GM23338 (cell line): ENCODE data around the gene PBLD. TPM values are rescaled to one million over a fixed set of nuclear protein-coding genes. Genes with fewer than 3 reads are reported as not detected.
A peak's percentile ranks its signal among the peaks of the same experiment; 100 is the strongest.

Source experiments
- ATAC-seq: fragments of 200-7000 bp; cut with Tn5 transposase; 3 replicates; pipeline ENCODE4 v1.9.1; 2020
- DNase-seq: peaks from one replicate; pipeline ENCODE4 v3.0.0-alpha.2; 2015; ENCODE audit warnings: low spot score
- H2AFZ ChIP-seq: fragments of 200-600 bp; sonication (generic); 2 replicates; pipeline ENCODE4 v1.8.0; 2016; ENCODE audit warnings: antibody characterized with exemption, mild to moderate bottlenecking, moderate library complexity
- H3F3A ChIP-seq: fragments of 200-600 bp; sonication (generic); replicated peaks from 2 replicates; pipeline ENCODE4 v1.8.0; 2017; ENCODE audit warnings: antibody characterized with exemption, mixed run types, low read depth
- H3K27ac ChIP-seq: fragments of 200-600 bp; sonication (generic); 2 replicates; pipeline ENCODE4 v1.6.1; 2016; ENCODE audit warnings: low read depth
- H3K27me3 ChIP-seq: fragments of 200-600 bp; sonication (generic); 2 replicates; pipeline ENCODE4 v1.8.0; 2016; ENCODE audit warnings: mild to moderate bottlenecking, mixed run types, moderate library complexity; ENCODE audit not compliant: insufficient read depth
- H3K36me3 ChIP-seq: fragments of 200-600 bp; sonication (generic); 2 replicates; pipeline ENCODE4 v1.8.0; 2016; ENCODE audit warnings: mild to moderate bottlenecking; ENCODE audit not compliant: insufficient read depth
- H3K4me1 ChIP-seq: fragments of 200-600 bp; sonication (generic); 2 replicates; pipeline ENCODE4 v1.8.0; 2016; ENCODE audit warnings: mild to moderate bottlenecking, moderate library complexity; ENCODE audit not compliant: insufficient read depth
- H3K4me2 ChIP-seq: fragments of 200-600 bp; sonication (generic); 2 replicates; pipeline ENCODE4 v1.7.1; 2017; ENCODE audit warnings: mixed run types
- H3K4me3 ChIP-seq: fragments of 200-600 bp; sonication (generic); 2 replicates; pipeline ENCODE4 v1.6.1; 2016; ENCODE audit warnings: mixed run types
- H3K79me2 ChIP-seq: fragments of 200-600 bp; sonication (generic); replicated peaks from 2 replicates; pipeline ENCODE4 v1.8.0; 2017; ENCODE audit warnings: mild to moderate bottlenecking; ENCODE audit not compliant: insufficient read depth
- H3K9me2 ChIP-seq: fragments of 200-600 bp; sonication (generic); 2 replicates; pipeline ENCODE4 v1.8.0; 2017; ENCODE audit not compliant: insufficient read depth
- H4K20me1 ChIP-seq: fragments of 200-600 bp; sonication (generic); replicated peaks from 2 replicates; pipeline ENCODE4 v1.8.0; 2017; ENCODE audit warnings: mild to moderate bottlenecking; ENCODE audit not compliant: insufficient read depth
- H3K27ac Mint-ChIP-seq: 2 replicates; pipeline ENCODE4 v1.8.0; 2020; ENCODE audit warnings: inconsistent platforms, mild to moderate bottlenecking, moderate library complexity, mixed read lengths
- H3K27me3 Mint-ChIP-seq: 3 replicates; pipeline ENCODE4 v1.8.0; 2022; ENCODE audit warnings: low read depth, mild to moderate bottlenecking, moderate library complexity, mixed read lengths, inconsistent platforms; ENCODE audit not compliant: insufficient read depth, poor library complexity
- H3K36me3 Mint-ChIP-seq: 3 replicates; pipeline ENCODE4 v1.8.0; 2021; ENCODE audit warnings: low read depth, mild to moderate bottlenecking, inconsistent platforms, moderate library complexity, mixed read lengths
- H3K4me1 Mint-ChIP-seq: 3 replicates; pipeline ENCODE4 v1.8.0; 2020; ENCODE audit warnings: mild to moderate bottlenecking, inconsistent platforms, mixed read lengths
- H3K4me3 Mint-ChIP-seq: 3 replicates; pipeline ENCODE4 v1.8.0; 2021; ENCODE audit warnings: moderate library complexity, mild to moderate bottlenecking, inconsistent platforms, mixed read lengths
- H3K9me3 Mint-ChIP-seq: 3 replicates; pipeline ENCODE4 v1.8.0; 2020; ENCODE audit warnings: moderate library complexity, mild to moderate bottlenecking, inconsistent platforms, mixed read lengths
- CREB1 ChIP-seq: fragments of 250-450 bp; sonication (Bioruptor Pico); IDR thresholded peaks from 2 replicates; pipeline ENCODE4 v1.5.0; 2020; ENCODE audit warnings: low read depth, mild to moderate bottlenecking, moderate library complexity
- EZH2 ChIP-seq: fragments of 200-600 bp; sonication (generic); IDR thresholded peaks from one replicate; pipeline ENCODE4 v1.8.0; 2017; ENCODE audit warnings: antibody characterized with exemption, mild to moderate bottlenecking, low read depth; ENCODE audit not compliant: unreplicated experiment
- EZH2phosphoT487 ChIP-seq: fragments of 200-600 bp; sonication (generic); IDR thresholded peaks from one replicate; pipeline ENCODE4 v1.8.1; 2018; ENCODE audit warnings: antibody characterized with exemption; ENCODE audit not compliant: unreplicated experiment
- JUNB ChIP-seq: IDR thresholded peaks from one replicate; pipeline ENCODE4 v1.6.1; 2016; ENCODE audit warnings: antibody characterized with exemption; ENCODE audit not compliant: unreplicated experiment
- NANOG ChIP-seq: IDR thresholded peaks from 2 replicates; pipeline ENCODE4 v1.6.1; 2016; ENCODE audit warnings: antibody characterized with exemption, borderline replicate concordance
- POLR2AphosphoS5 ChIP-seq: IDR thresholded peaks from 2 replicates; pipeline ENCODE4 v1.6.1; 2016; ENCODE audit warnings: antibody characterized with exemption, low read depth
- STAT1 ChIP-seq: IDR thresholded peaks from one replicate; pipeline ENCODE4 v1.6.1; 2016; ENCODE audit warnings: antibody characterized with exemption; ENCODE audit not compliant: unreplicated experiment
- ZNF114 ChIP-seq: fragments of 250-450 bp; sonication (Bioruptor Pico); IDR thresholded peaks from 2 replicates; pipeline ENCODE4 v1.5.0; 2020; ENCODE audit warnings: mild to moderate bottlenecking, moderate library complexity
- ZNF331 ChIP-seq: fragments of 250-450 bp; sonication (Bioruptor Pico); IDR thresholded peaks from 2 replicates; pipeline ENCODE4 v1.5.0; 2020; ENCODE audit warnings: low read depth, mild to moderate bottlenecking, moderate library complexity
- polyA plus RNA-seq: library from polyadenylated mRNA; unstranded; fragments of >200 nt; fragmentation: Nextera tagmentation; extraction: Ambion mirVana; gene quantifications from 2 replicates; pipeline ENCODE4 v1.2.1, GENCODE V29; 2016
- total RNA-seq: library from RNA; depleted of rRNA; stranded (reverse); fragments of >200 nt; shearing (Covaris generic); gene quantifications from 2 replicates; pipeline ENCODE4 v1.2.3, GENCODE V29; 2014
- TF ChIP-seq, protein P1 (sequence below), 2 experiments: fragments of 200-600 bp in 1 of 2; sonication (generic) in 1 of 2; conservative IDR thresholded peaks; 2 replicates each; pipeline versions ENCODE4 v1.5.1 to v1.6.1; 2016 to 2017; ENCODE audit warnings: antibody characterized with exemption in 2 of 2, low read depth in 2 of 2, mild to moderate bottlenecking in 2 of 2, moderate library complexity in 1 of 2
- TF ChIP-seq, protein P2 (sequence below): IDR thresholded peaks from 2 replicates; pipeline ENCODE4 v1.6.1; 2016; ENCODE audit warnings: antibody characterized with exemption
- TF ChIP-seq, protein P3 (sequence below): fragments of 250-450 bp; sonication (Bioruptor Pico); IDR thresholded peaks from 2 replicates; pipeline ENCODE4 v1.5.0; 2020; ENCODE audit warnings: mild to moderate bottlenecking, moderate library complexity

Gene PBLD
- total and polyA plus RNA-seq, 2 experiments from 2014 or later, result 0.90 to 1.5 TPM

DNA sequence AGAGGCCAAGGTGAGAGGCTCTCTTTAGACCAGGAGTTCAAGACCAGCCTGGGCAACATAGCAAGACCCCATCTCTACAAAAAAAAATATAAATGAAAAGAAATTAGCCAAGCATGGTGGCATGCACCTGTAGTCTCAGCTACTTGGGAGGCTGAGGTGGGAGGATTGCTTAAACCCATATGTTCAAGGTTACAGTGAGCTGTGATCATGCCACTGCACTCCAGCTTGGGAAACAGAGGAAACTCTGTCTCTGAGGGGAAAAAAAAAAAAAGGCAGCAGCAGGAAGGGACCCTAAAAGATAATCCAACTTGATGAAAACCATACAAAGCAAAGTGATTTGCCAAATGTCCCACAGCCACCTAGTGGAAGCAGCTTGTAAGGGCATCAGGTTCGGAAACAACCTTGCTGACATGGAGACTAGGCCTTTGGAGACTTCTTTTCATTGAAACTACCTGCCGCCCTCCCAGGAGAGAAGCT is 15.6 kb upstream of the PBLD start:
- Histone ChIP-seq H3K36me3 (peaks cover 14% of the 10 kb centered on the region), H3K79me2 (no peaks in the 10 kb centered on the region), H3K9me2 (no peaks in the 10 kb centered on the region), H3F3A (peaks cover 6% of the 10 kb centered on the region; the same call in 1 of the 2 replicates), H2AFZ (no peak overlapping the region), H3K27me3 (no peaks in the 10 kb centered on the region), H4K20me1 (peaks cover 4% of the 10 kb centered on the region), H3K4me2 (no peak overlapping the region), H3K4me3 (no peak overlapping the region), H3K27ac (peak overlapping the region; percentile 61; the same call in 1 of the 2 replicates), H3K4me1 (no peaks in the 10 kb centered on the region)
- no peak for TF ChIP-seq CREB1 (CRISPR knock-in tag)
- TF ChIP-seq, protein P1, sequence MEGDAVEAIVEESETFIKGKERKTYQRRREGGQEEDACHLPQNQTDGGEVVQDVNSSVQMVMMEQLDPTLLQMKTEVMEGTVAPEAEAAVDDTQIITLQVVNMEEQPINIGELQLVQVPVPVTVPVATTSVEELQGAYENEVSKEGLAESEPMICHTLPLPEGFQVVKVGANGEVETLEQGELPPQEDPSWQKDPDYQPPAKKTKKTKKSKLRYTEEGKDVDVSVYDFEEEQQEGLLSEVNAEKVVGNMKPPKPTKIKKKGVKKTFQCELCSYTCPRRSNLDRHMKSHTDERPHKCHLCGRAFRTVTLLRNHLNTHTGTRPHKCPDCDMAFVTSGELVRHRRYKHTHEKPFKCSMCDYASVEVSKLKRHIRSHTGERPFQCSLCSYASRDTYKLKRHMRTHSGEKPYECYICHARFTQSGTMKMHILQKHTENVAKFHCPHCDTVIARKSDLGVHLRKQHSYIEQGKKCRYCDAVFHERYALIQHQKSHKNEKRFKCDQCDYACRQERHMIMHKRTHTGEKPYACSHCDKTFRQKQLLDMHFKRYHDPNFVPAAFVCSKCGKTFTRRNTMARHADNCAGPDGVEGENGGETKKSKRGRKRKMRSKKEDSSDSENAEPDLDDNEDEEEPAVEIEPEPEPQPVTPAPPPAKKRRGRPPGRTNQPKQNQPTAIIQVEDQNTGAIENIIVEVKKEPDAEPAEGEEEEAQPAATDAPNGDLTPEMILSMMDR (conservative IDR thresholded peaks at IDR 0.05; ENCODE audit: low read depth in 2 of 2), result peak; percentile 84 to 85
- Mint-ChIP-seq H3K27me3 (peaks cover 1% of the 10 kb centered on the region), H3K27ac (peak overlapping the region; percentile 90), H3K4me1 (peaks cover 2% of the 10 kb centered on the region; the same call in 1 of the 3 replicates), H3K36me3 (peaks cover 52% of the 10 kb centered on the region), H3K4me3 (no peak overlapping the region), H3K9me3 (no peaks in the 10 kb centered on the region)
- peak; percentile 85 for DNase-seq
- peak; percentile 86 for ATAC-seq

DNA sequence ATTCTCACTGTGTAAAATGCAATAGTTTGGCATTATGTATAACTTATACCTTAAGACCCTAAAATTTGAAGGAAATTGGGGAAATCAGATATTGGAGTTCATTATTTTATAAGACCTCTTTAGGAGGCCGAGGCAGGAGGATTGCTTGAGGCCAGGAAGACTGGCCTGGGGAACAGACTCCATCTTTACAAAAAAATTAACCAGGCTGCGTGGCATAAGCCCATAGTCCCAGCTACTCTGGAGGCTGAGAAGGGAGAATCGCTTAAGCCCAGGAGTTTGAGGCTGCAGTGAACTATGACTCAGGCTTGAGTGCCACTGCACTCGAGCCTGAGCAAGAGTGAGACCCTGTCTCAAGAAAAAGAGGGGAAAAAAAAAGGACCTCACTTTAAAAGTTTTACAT is 14.0 kb upstream of the PBLD start:
- Mint-ChIP-seq H3K4me3 (no peak overlapping the region), H3K27ac (no peak overlapping the region), H3K4me1 (peaks cover 2% of the 10 kb centered on the region; the same call in 1 of the 3 replicates), H3K27me3 (peaks cover 1% of the 10 kb centered on the region), H3K36me3 (peaks cover 53% of the 10 kb centered on the region), H3K9me3 (no peaks in the 10 kb centered on the region)
- Histone ChIP-seq H3K4me1 (no peaks in the 10 kb centered on the region), H3K4me2 (no peak overlapping the region), H2AFZ (no peak overlapping the region), H3K36me3 (peaks cover 27% of the 10 kb centered on the region), H3K27ac (no peak overlapping the region), H3K9me2 (no peaks in the 10 kb centered on the region), H4K20me1 (peaks cover 14% of the 10 kb centered on the region), H3K4me3 (no peak overlapping the region), H3K27me3 (no peaks in the 10 kb centered on the region), H3F3A (peaks cover 9% of the 10 kb centered on the region; the same call in 1 of the 2 replicates), H3K79me2 (0 out of 2 replicates have a peak, but pooled peaks cover 3% of the 10 kb centered on the region)
- ATAC-seq (no peak), DNase-seq (no peak)
- TF ChIP-seq ZNF114 (CRISPR knock-in tag) (no peak), EZH2phosphoT487 (no peak), CREB1 (CRISPR knock-in tag) (no peak), POLR2AphosphoS5 (no peak), EZH2 (no peak), STAT1 (no peak), JUNB (no peak), NANOG (no peak), ZNF331 (CRISPR knock-in tag) (no peak)
- TF ChIP-seq, protein P2, sequence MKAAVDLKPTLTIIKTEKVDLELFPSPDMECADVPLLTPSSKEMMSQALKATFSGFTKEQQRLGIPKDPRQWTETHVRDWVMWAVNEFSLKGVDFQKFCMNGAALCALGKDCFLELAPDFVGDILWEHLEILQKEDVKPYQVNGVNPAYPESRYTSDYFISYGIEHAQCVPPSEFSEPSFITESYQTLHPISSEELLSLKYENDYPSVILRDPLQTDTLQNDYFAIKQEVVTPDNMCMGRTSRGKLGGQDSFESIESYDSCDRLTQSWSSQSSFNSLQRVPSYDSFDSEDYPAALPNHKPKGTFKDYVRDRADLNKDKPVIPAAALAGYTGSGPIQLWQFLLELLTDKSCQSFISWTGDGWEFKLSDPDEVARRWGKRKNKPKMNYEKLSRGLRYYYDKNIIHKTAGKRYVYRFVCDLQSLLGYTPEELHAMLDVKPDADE, result no peak
- TF ChIP-seq, protein P3, sequence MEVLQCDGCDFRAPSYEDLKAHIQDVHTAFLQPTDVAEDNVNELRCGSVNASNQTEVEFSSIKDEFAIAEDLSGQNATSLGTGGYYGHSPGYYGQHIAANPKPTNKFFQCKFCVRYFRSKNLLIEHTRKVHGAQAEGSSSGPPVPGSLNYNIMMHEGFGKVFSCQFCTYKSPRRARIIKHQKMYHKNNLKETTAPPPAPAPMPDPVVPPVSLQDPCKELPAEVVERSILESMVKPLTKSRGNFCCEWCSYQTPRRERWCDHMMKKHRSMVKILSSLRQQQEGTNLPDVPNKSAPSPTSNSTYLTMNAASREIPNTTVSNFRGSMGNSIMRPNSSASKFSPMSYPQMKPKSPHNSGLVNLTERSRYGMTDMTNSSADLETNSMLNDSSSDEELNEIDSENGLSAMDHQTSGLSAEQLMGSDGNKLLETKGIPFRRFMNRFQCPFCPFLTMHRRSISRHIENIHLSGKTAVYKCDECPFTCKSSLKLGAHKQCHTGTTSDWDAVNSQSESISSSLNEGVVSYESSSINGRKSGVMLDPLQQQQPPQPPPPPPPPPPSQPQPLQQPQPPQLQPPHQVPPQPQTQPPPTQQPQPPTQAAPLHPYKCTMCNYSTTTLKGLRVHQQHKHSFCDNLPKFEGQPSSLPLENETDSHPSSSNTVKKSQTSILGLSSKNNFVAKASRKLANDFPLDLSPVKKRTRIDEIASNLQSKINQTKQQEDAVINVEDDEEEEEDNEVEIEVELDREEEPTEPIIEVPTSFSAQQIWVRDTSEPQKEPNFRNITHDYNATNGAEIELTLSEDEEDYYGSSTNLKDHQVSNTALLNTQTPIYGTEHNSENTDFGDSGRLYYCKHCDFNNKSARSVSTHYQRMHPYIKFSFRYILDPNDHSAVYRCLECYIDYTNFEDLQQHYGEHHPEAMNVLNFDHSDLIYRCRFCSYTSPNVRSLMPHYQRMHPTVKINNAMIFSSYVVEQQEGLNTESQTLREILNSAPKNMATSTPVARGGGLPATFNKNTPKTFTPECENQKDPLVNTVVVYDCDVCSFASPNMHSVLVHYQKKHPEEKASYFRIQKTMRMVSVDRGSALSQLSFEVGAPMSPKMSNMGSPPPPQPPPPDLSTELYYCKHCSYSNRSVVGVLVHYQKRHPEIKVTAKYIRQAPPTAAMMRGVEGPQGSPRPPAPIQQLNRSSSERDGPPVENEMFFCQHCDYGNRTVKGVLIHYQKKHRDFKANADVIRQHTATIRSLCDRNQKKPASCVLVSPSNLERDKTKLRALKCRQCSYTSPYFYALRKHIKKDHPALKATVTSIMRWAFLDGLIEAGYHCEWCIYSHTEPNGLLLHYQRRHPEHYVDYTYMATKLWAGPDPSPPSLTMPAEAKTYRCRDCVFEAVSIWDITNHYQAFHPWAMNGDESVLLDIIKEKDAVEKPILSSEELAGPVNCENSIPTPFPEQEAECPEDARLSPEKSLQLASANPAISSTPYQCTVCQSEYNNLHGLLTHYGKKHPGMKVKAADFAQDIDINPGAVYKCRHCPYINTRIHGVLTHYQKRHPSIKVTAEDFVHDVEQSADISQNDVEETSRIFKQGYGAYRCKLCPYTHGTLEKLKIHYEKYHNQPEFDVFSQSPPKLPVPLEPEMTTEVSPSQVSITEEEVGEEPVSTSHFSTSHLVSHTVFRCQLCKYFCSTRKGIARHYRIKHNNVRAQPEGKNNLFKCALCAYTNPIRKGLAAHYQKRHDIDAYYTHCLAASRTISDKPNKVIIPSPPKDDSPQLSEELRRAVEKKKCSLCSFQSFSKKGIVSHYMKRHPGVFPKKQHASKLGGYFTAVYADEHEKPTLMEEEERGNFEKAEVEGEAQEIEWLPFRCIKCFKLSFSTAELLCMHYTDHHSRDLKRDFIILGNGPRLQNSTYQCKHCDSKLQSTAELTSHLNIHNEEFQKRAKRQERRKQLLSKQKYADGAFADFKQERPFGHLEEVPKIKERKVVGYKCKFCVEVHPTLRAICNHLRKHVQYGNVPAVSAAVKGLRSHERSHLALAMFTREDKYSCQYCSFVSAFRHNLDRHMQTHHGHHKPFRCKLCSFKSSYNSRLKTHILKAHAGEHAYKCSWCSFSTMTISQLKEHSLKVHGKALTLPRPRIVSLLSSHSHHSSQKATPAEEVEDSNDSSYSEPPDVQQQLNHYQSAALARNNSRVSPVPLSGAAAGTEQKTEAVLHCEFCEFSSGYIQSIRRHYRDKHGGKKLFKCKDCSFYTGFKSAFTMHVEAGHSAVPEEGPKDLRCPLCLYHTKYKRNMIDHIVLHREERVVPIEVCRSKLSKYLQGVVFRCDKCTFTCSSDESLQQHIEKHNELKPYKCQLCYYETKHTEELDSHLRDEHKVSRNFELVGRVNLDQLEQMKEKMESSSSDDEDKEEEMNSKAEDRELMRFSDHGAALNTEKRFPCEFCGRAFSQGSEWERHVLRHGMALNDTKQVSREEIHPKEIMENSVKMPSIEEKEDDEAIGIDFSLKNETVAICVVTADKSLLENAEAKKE (CRISPR knock-in tag), result no peak
